ENCODE measurements around the gene LNPEP. TPM values are rescaled to one million over a fixed set of nuclear protein-coding genes. Genes with fewer than 3 reads are reported as not detected.

Gene LNPEP
- total RNA-seq, 4 donors from 2014 or later, result 40.4 to 71.8 (median 51.3) TPM

- TF ChIP-seq, protein P1, sequence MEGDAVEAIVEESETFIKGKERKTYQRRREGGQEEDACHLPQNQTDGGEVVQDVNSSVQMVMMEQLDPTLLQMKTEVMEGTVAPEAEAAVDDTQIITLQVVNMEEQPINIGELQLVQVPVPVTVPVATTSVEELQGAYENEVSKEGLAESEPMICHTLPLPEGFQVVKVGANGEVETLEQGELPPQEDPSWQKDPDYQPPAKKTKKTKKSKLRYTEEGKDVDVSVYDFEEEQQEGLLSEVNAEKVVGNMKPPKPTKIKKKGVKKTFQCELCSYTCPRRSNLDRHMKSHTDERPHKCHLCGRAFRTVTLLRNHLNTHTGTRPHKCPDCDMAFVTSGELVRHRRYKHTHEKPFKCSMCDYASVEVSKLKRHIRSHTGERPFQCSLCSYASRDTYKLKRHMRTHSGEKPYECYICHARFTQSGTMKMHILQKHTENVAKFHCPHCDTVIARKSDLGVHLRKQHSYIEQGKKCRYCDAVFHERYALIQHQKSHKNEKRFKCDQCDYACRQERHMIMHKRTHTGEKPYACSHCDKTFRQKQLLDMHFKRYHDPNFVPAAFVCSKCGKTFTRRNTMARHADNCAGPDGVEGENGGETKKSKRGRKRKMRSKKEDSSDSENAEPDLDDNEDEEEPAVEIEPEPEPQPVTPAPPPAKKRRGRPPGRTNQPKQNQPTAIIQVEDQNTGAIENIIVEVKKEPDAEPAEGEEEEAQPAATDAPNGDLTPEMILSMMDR (IDR thresholded peaks at IDR 0.05), result no peak
- no peak for TF ChIP-seq POLR2A (IDR thresholded peaks at IDR 0.05)
- TF ChIP-seq EP300 (IDR thresholded peaks at IDR 0.05), result no peak
- H3K4me1 ChIP-seq, result peaks cover 0 to 17% (median 5%) of the 10 kb centered on the region in 4 donors
Measured at GRCh38 chr5:96978812-96979449, 43.1 kb downstream of the LNPEP start.

GRCh38 chr5:96984506-96985192 is 48.8 kb downstream of the LNPEP start:
- TF ChIP-seq POLR2A (IDR thresholded peaks at IDR 0.05), result no peak
- no peak for TF ChIP-seq EP300 (IDR thresholded peaks at IDR 0.05)
- TF ChIP-seq, protein P1 (IDR thresholded peaks at IDR 0.05), result no peak
- 24 to 57% methylated on average over 1 of the region's 1 CpG for WGBS, 2 donors
- no peak for DNase-seq (ENCODE audit: low spot score in 2 of 2)
- H3K9me3 ChIP-seq, result no peaks in the 10 kb centered on the region
- H3K36me3 ChIP-seq, result peaks cover 0 to 59% (median 3%) of the 10 kb centered on the region in 3 donors
- no peak overlapping the region for H3K27ac ChIP-seq
- no peak overlapping the region for H3K4me3 ChIP-seq
- H3K27me3 ChIP-seq, result no peaks in the 10 kb centered on the region
- no peaks in the 10 kb centered on the region for H3K4me1 ChIP-seq

More at GRCh38 chr5:96978812-96979449, 43.1 kb downstream of the LNPEP start:
- no peak overlapping the region for H3K27ac ChIP-seq
- peaks cover 0 to 42% (median 8%) of the 10 kb centered on the region in 3 donors for H3K36me3 ChIP-seq
- H3K9me3 ChIP-seq, result no peaks in the 10 kb centered on the region
- 86 to 92% methylated on average over 5 of the region's 5 CpGs for WGBS, 2 donors
- no peak overlapping the region for H3K4me3 ChIP-seq
- no peak for DNase-seq (ENCODE audit: low spot score in 2 of 2)
- H3K27me3 ChIP-seq, result no peaks in the 10 kb centered on the region

DNA sequence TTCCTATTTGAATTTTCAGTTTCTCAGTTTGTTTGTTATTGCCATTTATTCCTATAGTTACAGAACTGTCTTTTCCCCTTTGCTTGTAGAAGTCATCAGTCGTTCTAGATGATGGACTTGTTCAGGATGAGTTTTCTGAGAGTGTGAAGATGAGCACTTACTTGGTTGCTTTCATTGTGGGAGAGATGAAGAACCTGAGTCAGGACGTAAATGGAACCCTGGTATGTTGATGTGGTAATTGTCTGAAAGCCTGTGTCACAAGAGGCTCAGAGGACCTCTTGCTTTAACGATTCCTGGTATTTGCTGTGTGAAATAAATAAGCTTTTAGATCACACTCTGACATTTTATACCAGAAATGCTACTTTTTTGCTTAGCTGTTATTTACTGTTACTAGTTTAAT is 50.6 kb downstream of the LNPEP start:
- Histone ChIP-seq H3K27me3 (no peaks in the 10 kb centered on the region), H3K4me3 (no peak overlapping the region), H3K9me3 (no peaks in the 10 kb centered on the region), H3K27ac (no peak overlapping the region), H3K4me1 (no peaks in the 10 kb centered on the region), H3K36me3 (peaks cover 0 to 59% (median 0%) of the 10 kb centered on the region in 3 donors)
- DNase-seq (ENCODE audit: low spot score in 2 of 2), result no peak
- TF ChIP-seq POLR2A (IDR thresholded peaks at IDR 0.05) (no peak), EP300 (IDR thresholded peaks at IDR 0.05) (no peak)
- TF ChIP-seq, protein P1 (IDR thresholded peaks at IDR 0.05), result no peak
- 89 to 91% methylated on average over 3 of the region's 3 CpGs for WGBS, 2 donors

GRCh38 chr5:96990102-96990501 is 54.2 kb downstream of the LNPEP start:
- H3K36me3 ChIP-seq, result peaks cover 0 to 63% (median 0%) of the 10 kb centered on the region in 3 donors
- no peak for DNase-seq (ENCODE audit: low spot score in 2 of 2)
- no peak for TF ChIP-seq POLR2A (IDR thresholded peaks at IDR 0.05)
- TF ChIP-seq, protein P1 (IDR thresholded peaks at IDR 0.05), result no peak
- TF ChIP-seq EP300 (IDR thresholded peaks at IDR 0.05), result no peak
- H3K27me3 ChIP-seq, result no peaks in the 10 kb centered on the region
- H3K9me3 ChIP-seq, result no peaks in the 10 kb centered on the region
- no peak overlapping the region for H3K4me3 ChIP-seq
- 92 to 97% methylated on average over 4 of the region's 4 CpGs for whole genome bisulfite sequencing, 2 donors
- no peak overlapping the region for H3K27ac ChIP-seq
- H3K4me1 ChIP-seq, result no peaks in the 10 kb centered on the region

GRCh38 chr5:96991708-96992107 is 55.8 kb downstream of the LNPEP start:
- peaks cover 0 to 56% (median 0%) of the 10 kb centered on the region in 3 donors for H3K36me3 ChIP-seq

More at GRCh38 chr5:96991708-96992107, 55.8 kb downstream of the LNPEP start:
- TF ChIP-seq, protein P1 (IDR thresholded peaks at IDR 0.05), result no peak
- TF ChIP-seq POLR2A (IDR thresholded peaks at IDR 0.05) (no peak), EP300 (IDR thresholded peaks at IDR 0.05) (no peak)
- H3K9me3 ChIP-seq, result no peaks in the 10 kb centered on the region
- no peaks in the 10 kb centered on the region for H3K4me1 ChIP-seq
- DNase-seq (ENCODE audit: low spot score in 2 of 2), result no peak
- H3K4me3 ChIP-seq, result no peak overlapping the region
- H3K27me3 ChIP-seq, result no peaks in the 10 kb centered on the region
- no peak overlapping the region for H3K27ac ChIP-seq
